RWPE1 (cell line): ENCODE data around the gene ELAPOR1.

ENCODE experiments used
- CTCF ChIA-PET: fragments of 350-600 bp; sonication (Branson Sonifier 250); formaldehyde crosslinking; extraction: SDS; loops from one replicate; lab custom pipeline; 2021; lab: Yijun Ruan, JAX
- POLR2A ChIA-PET: fragments of 400-600 bp; formaldehyde crosslinking; extraction: SDS; loops from one replicate; lab custom pipeline; 2020; ENCODE audit warnings: antibody characterized with exemption; ENCODE audit not compliant: low non-redundant PET; lab: Yijun Ruan, JAX
- DNase-seq: peaks from one replicate; pipeline ENCODE4 v3.0.0; 2012; ENCODE audit warnings: low spot score
- H3K27ac ChIP-seq: fragments of 450-650 bp; 2 replicates; pipeline ENCODE4 v1.5.1; 2017
- CTCF ChIP-seq: fragments of 450-650 bp; conservative IDR thresholded peaks from 2 replicates; pipeline ENCODE4 v1.5.1; 2017; ENCODE audit warnings: low read depth, mild to moderate bottlenecking

The ELAPOR1 gene

GRCh38 chr1:109163551-109163950 is 49.6 kb downstream of the ELAPOR1 start:
- DNase-seq, result no peak
- no peak for TF ChIP-seq CTCF
- ChIA-PET CTCF (no interaction called here), POLR2A (no interaction called here)
- H3K27ac ChIP-seq, result no peak overlapping the region
